ENCODE data around the gene JAG1.
"Not testable (repeated sequence)": the region's sequence is repeated elsewhere in the genome, so short reads cannot be mapped to it uniquely, and the experiment has no call there.

Gene JAG1

GRCh38 chr20:10603971-10604864 lies 69.6 kb downstream of the JAG1 start:
- in situ Hi-C loops (cut with MboI; ENCODE audit: low pct_unique_long_range_greater_than_20kb, low sequenced_read_pairs), result no loop called here
- no peak for DNase-seq

DNA sequence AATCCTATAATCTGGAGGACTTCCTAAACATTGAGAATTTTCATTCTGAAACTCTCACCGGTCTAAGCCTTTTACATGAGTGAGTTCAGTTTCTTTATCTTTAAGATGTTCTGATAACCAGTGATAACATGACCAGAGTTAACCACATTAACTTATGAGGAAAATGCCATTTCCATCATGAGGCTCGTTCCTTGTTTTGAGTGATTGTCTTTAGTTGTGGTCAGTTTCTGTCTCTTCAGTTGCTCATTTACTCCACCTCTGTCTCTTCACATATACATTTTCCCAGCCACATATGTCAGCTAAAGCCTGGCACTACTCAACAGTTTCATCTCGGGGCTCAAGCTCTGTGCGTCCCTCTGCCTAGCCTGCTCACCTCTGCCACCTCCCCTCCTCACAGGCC lies 70.4 kb downstream of the JAG1 start:
- in situ Hi-C loops (cut with MboI; ENCODE audit: low pct_unique_long_range_greater_than_20kb, low sequenced_read_pairs), result no loop called here
- no peak for DNase-seq

GRCh38 chr20:10602221-10602871 lies 71.5 kb downstream of the JAG1 start:
- in situ Hi-C loops (cut with MboI; ENCODE audit: low pct_unique_long_range_greater_than_20kb, low sequenced_read_pairs), result no loop called here
- no peak for DNase-seq

GRCh38 chr20:10597637-10598036 lies 76.2 kb downstream of the JAG1 start:
- in situ Hi-C loops (cut with MboI; ENCODE audit: low pct_unique_long_range_greater_than_20kb, low sequenced_read_pairs), result no loop called here
- DNase-seq, result no peak

DNA sequence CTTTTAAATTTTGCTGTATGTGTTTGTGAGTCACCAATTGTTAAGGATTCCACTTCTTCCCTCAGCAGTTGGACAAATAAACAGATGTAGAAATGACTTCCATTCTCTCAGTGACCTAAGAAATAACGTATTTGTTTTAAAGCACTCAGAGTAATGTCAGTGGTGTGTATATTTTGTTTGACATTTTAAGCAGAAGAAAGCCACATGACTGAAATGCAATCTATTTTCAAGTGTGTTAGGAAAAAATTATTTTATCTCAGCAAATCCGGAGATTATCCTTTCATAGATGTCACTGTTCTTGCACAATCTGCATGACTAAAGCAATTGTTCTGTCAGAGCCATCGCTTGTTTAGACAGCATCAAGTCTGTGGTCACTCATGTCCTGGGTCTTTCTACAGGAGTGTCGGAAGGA lies 77.1 kb downstream of the JAG1 start:
- in situ Hi-C loops (cut with MboI; ENCODE audit: low pct_unique_long_range_greater_than_20kb, low sequenced_read_pairs), result no loop called here
- DNase-seq, result no peak

DNA sequence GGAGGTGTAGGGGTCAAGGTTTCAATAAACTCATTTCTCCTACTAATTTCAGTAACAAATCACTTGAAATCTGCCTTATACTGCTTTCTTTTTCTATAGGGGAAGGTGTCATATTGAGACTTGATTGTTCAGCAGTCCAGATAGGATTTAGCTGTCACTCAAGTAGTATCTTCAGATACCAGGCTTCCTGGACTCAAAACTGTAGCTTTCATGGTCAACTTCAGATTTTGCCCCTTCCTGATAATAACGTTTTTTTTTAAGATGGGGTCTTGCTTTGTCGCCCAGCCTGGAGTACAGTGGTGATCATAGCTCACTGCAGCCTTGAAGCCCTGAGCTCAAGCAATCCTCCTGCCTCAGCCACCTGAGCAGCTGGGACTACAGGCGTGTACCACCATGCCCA lies 77.8 kb downstream of the JAG1 start:
- in situ Hi-C loops (cut with MboI; ENCODE audit: low pct_unique_long_range_greater_than_20kb, low sequenced_read_pairs), result no loop called here
- no peak for DNase-seq

DNA sequence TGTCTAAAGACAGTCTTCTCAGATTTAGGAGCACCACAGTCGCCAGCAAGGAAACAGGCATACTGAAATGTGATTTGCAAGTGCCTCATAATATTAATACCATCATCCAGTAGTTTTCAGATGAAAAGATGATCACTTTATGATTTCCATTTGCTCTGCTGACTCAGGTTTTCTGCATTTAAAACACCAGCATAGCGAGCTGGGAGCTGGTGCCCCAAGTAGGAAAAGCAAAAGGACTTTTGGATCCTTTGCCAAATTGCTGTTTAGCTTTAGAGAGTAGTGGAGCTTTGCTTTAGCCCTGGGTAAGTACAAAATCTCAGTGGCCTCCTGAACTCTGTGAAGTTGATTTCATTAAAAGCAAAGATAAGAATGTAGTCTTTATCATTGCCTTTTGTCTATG lies 78.5 kb downstream of the JAG1 start:
- in situ Hi-C loops (cut with MboI; ENCODE audit: low pct_unique_long_range_greater_than_20kb, low sequenced_read_pairs), result no loop called here

DNA sequence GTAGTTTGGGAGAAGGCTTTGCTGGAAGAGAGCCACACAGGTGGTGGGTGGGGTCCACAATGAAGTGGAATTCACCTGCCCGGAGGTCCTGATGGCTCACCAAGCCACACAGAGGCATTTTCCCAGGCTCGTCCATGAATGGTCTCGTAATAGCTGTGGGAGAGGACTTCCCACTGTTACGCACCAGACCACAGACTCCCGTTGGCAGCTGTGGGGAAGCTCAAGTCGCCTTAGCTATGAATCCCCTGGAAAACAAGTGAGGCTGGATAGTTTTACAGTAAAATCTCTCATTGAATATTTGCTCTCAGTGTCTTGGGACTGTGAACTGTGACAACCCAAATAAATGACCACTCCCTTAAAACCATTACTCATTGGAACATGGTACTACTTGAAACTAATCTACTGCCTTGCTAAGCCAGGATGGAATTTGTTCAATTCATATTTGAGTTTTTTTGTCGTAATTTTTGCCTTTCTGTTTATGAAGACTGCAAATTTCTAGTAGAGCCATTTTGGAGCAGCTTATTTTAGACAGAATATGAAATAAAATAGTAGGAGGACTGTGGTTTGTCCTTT lies 79.4 kb downstream of the JAG1 start:
- in situ Hi-C loops (cut with MboI; ENCODE audit: low pct_unique_long_range_greater_than_20kb, low sequenced_read_pairs), result no loop called here
- no peak for DNase-seq

More for the DNA sequence above, 78.5 kb downstream of the JAG1 start:
- DNase-seq, result no peak

- no peak for DNase-seq
- in situ Hi-C loops (cut with MboI; ENCODE audit: low pct_unique_long_range_greater_than_20kb, low sequenced_read_pairs), result no loop called here
Observed at GRCh38 chr20:10591946-10592521, 81.8 kb downstream of the JAG1 start.

DNA sequence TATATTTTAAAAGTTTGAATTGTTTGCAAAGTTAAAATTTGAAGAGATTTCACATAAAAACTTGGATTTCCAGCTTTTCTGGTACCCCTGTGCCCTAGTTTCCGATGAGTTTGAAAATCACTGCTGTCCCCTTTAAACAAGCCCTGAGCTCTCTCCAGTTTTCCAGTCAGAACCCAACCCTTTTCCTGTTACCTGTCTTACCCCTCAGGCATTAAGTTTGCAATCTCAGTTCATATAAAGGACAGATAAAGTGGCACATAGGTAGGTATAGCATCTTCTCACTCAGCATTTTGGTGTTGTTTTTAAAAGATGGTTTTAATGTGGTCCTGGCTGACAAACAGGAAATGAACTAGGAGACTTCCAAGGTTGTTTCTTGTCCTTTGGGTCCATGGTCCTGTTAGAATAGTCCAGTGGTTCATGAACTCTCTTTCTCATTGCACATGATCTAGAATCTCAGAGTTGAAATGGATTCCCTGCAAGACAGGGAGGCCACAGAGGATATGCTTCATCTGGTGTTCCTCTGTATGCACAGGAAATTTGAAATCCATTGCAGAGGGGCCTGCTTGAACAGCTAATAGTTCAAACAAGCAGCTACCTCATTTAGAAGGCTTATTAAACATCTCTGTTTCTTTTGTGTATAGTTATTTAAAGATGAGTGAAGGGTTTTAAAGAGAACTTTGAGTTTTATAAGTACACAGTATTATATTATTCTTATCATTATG lies 82.7 kb downstream of the JAG1 start:
- no peak for DNase-seq
- in situ Hi-C loops (cut with MboI; ENCODE audit: low pct_unique_long_range_greater_than_20kb, low sequenced_read_pairs), result no loop called here

- in situ Hi-C loops (cut with MboI; ENCODE audit: low pct_unique_long_range_greater_than_20kb, low sequenced_read_pairs); DNase-seq: not testable (repeated sequence)
Observed at GRCh38 chr20:10590446-10590845, 83.4 kb downstream of the JAG1 start.
